K562 (cell line): ENCODE results near the gene EVI5L. TPM values are rescaled to one million over a fixed set of nuclear protein-coding genes. Genes with fewer than 3 reads are reported as not detected.
A peak's percentile ranks its signal among the peaks of the same experiment; 100 is the strongest.

Source experiments
- CBFA2T2 ChIP-seq: fragments of 450-650 bp; conservative IDR thresholded peaks from 2 replicates; pipeline ENCODE4 v1.6.1; 2017; ENCODE audit warnings: mild to moderate bottlenecking
- CCNT2 ChIP-seq: IDR thresholded peaks from 2 replicates; pipeline ENCODE4 v1.6.1; 2011; ENCODE audit warnings: borderline replicate concordance, low read depth, mild to moderate bottlenecking, moderate library complexity, mixed read lengths, low read length; ENCODE audit not compliant: insufficient read length; ENCODE audit errors: extremely low read depth
- CTCFL ChIP-seq: IDR thresholded peaks from 2 replicates; pipeline ENCODE4 v1.6.1; 2011; ENCODE audit warnings: borderline replicate concordance, low read depth, mild to moderate bottlenecking, moderate library complexity, low read length; ENCODE audit not compliant: insufficient read depth, poor library complexity, severe bottlenecking
- DACH1 ChIP-seq: fragments of 450-650 bp; IDR thresholded peaks from 2 replicates; pipeline ENCODE4 v1.6.1; 2018; ENCODE audit not compliant: partially characterized antibody
- EHMT2 ChIP-seq: fragments of 450-650 bp; IDR thresholded peaks from 2 replicates; pipeline ENCODE4 v1.6.1; 2018; ENCODE audit warnings: antibody characterized with exemption
- GABPB1 ChIP-seq: sonication (generic); formaldehyde crosslinking; IDR thresholded peaks from 2 replicates; pipeline ENCODE4 v1.8.0; 2022; ENCODE audit warnings: mild to moderate bottlenecking, missing genetic modification reagents
- LEF1 ChIP-seq: fragments of 450-650 bp; IDR thresholded peaks from 2 replicates; pipeline ENCODE4 v1.6.1; 2016; ENCODE audit warnings: mild to moderate bottlenecking
- MYC ChIP-seq, 2 experiments: fragments of 250-450 bp in 1 of 2; sonication (Bioruptor Pico) in 1 of 2; IDR thresholded peaks; 2 replicates each; pipeline versions ENCODE4 v1.5.1 to v1.6.1; 2012 to 2021; ENCODE audit warnings: low read depth in 2 of 2, borderline replicate concordance in 1 of 2, improper control_type of control experiment in 1 of 2, low read length in 1 of 2, mild to moderate bottlenecking in 1 of 2, moderate library complexity in 1 of 2
- OTX1 ChIP-seq: fragments of 450-650 bp; formaldehyde crosslinking; IDR thresholded peaks from 2 replicates; pipeline ENCODE4 v1.4.0; 2022; ENCODE audit warnings: mild to moderate bottlenecking
- POLR2G ChIP-seq: fragments of 200-400 bp; formaldehyde crosslinking; IDR thresholded peaks from 2 replicates; pipeline ENCODE4 v1.6.1; 2017; ENCODE audit warnings: low read depth, mild to moderate bottlenecking, antibody characterized with exemption, low read length, moderate library complexity
- RBM25 ChIP-seq: fragments of 200-400 bp; formaldehyde crosslinking; IDR thresholded peaks from 2 replicates; pipeline ENCODE4 v1.6.1; 2018; ENCODE audit warnings: low read length, low read depth, moderate library complexity; ENCODE audit not compliant: severe bottlenecking
- SIN3A ChIP-seq, 2 experiments: fragments of 150-350 bp in 1 of 2; IDR thresholded peaks; 2 replicates each; pipeline ENCODE4 v1.6.1; 2011 to 2016; ENCODE audit warnings: borderline replicate concordance in 2 of 2, low read depth in 2 of 2, low read length in 2 of 2, mild to moderate bottlenecking in 2 of 2, moderate library complexity in 2 of 2; ENCODE audit not compliant: control insufficient read depth in 1 of 2
- TAF9B ChIP-seq: fragments of 450-650 bp; IDR thresholded peaks from 2 replicates; pipeline ENCODE4 v1.6.1; 2018; ENCODE audit warnings: mild to moderate bottlenecking; ENCODE audit not compliant: partially characterized antibody
- ZBTB7A ChIP-seq: IDR thresholded peaks from 2 replicates; pipeline ENCODE4 v1.6.1; 2011; ENCODE audit warnings: low read depth, mild to moderate bottlenecking, low read length, moderate library complexity, borderline replicate concordance; ENCODE audit not compliant: control insufficient read depth
- ZEB2 ChIP-seq: fragments of 450-650 bp; IDR thresholded peaks from 2 replicates; pipeline ENCODE4 v1.6.1; 2016
- ZNF436 ChIP-seq: fragments of 250-450, 450-650 bp; sonication (Bioruptor Pico); formaldehyde crosslinking; IDR thresholded peaks from 2 replicates; pipeline ENCODE4 v1.7.0; 2020; ENCODE audit warnings: mild to moderate bottlenecking
- ZNF445 ChIP-seq: fragments of 250-450 bp; sonication (Bioruptor Pico); IDR thresholded peaks from 2 replicates; pipeline ENCODE4 v1.4.0; 2020; ENCODE audit warnings: low read depth, mild to moderate bottlenecking, moderate library complexity
- polyA plus RNA-seq, 8 experiments: library from polyadenylated mRNA; depleted of rRNA in 4 of 8; stranded (reverse) in 5 of 8; unstranded in 3 of 8; fragments of >200 nt; fragmentation: Nextera tagmentation in 2 of 8; fragmentation: Illumina TruSeq in 1 of 8; extraction: Ambion mirVana in 2 of 8; extraction: Trizol in 1 of 8; gene quantifications; 2 replicates each; pipeline versions ENCODE4 v1.2.1 to v1.2.3, GENCODE V29; 2011 to 2014; ENCODE audit warnings: inconsistent platforms in 1 of 8, missing spikeins in 1 of 8
- total RNA-seq, 7 experiments: library from RNA; depleted of rRNA in 6 of 7; stranded (reverse); fragments of >200 nt in 6 of 7; fragmentation: Illumina TruSeq in 2 of 7; extraction: Trizol in 2 of 7; gene quantifications; 2 replicates each; pipeline versions ENCODE4 v1.2.1 to v1.2.3, GENCODE V29; 2011 to 2021; ENCODE audit warnings: low replicate concordance in 1 of 7
- TF ChIP-seq, protein P1 (sequence below): conservative IDR thresholded peaks from 2 replicates; pipeline ENCODE4 v1.6.1; 2011; ENCODE audit warnings: low read depth, mild to moderate bottlenecking, low read length; ENCODE audit not compliant: control insufficient read depth
- TF ChIP-seq, protein P2 (sequence below), 2 experiments: IDR thresholded peaks; 2 replicates each; pipeline ENCODE4 v1.6.1; 2011; ENCODE audit warnings: borderline replicate concordance in 1 of 2, control low read depth in 1 of 2, low read depth in 1 of 2, low read length in 1 of 2, mild to moderate bottlenecking in 1 of 2, mixed read lengths in 1 of 2, moderate library complexity in 1 of 2; ENCODE audit not compliant: insufficient read depth in 1 of 2, insufficient read length in 1 of 2, poor library complexity in 1 of 2, severe bottlenecking in 1 of 2; ENCODE audit errors: extremely low read depth in 1 of 2
- TF ChIP-seq, protein P3 (sequence below): sonication (generic); formaldehyde crosslinking; IDR thresholded peaks from 2 replicates; pipeline ENCODE4 v1.8.1; 2022; ENCODE audit warnings: missing genetic modification reagents

Gene EVI5L
- total and polyA plus RNA-seq, 9 of the 15 experiments (the other 6 are each of a cell fraction or from before 2014, with no cell fraction given), result 0.69 to 1.8 (median 1.2) TPM; not detected in 2

- TF ChIP-seq GABPB1 (CRISPR knock-in tag) (peak; percentile 35; the same call in 1 of the 2 replicates), POLR2G (peak; percentile 37; the same call in 1 of the 2 replicates), OTX1 (CRISPR knock-in tag) (no peak), ZBTB7A (peak; percentile 89), ZNF436 (CRISPR knock-in tag) (no peak), CCNT2 (peak; percentile 40), CBFA2T2 (peak; percentile 47), MYC (IDR thresholded peaks at IDR 0.05; ENCODE audit: low read depth, low read length) (peak; percentile 47), MYC (CRISPR knock-in tag; IDR thresholded peaks at IDR 0.05; ENCODE audit: borderline replicate concordance, low read depth) (no peak), ZEB2 (peak; percentile 95), RBM25 (no peak), ZNF445 (CRISPR knock-in tag) (no peak), SIN3A (IDR thresholded peaks at IDR 0.05; ENCODE audit: borderline replicate concordance in 2 of 2, control insufficient read depth in 1 of 2, low read depth in 2 of 2, low read length in 2 of 2) (peak; percentile 64 to 96; a peak in 2 of 4 replicates), TAF9B (no peak), DACH1 (peak; percentile 90), EHMT2 (no peak), CTCFL (peak; percentile 24), LEF1 (peak; percentile 48; the same call in 1 of the 2 replicates)
- TF ChIP-seq, protein P1, sequence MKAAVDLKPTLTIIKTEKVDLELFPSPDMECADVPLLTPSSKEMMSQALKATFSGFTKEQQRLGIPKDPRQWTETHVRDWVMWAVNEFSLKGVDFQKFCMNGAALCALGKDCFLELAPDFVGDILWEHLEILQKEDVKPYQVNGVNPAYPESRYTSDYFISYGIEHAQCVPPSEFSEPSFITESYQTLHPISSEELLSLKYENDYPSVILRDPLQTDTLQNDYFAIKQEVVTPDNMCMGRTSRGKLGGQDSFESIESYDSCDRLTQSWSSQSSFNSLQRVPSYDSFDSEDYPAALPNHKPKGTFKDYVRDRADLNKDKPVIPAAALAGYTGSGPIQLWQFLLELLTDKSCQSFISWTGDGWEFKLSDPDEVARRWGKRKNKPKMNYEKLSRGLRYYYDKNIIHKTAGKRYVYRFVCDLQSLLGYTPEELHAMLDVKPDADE, result peak; percentile 66; the same call in 1 of the 2 replicates
- TF ChIP-seq, protein P2, sequence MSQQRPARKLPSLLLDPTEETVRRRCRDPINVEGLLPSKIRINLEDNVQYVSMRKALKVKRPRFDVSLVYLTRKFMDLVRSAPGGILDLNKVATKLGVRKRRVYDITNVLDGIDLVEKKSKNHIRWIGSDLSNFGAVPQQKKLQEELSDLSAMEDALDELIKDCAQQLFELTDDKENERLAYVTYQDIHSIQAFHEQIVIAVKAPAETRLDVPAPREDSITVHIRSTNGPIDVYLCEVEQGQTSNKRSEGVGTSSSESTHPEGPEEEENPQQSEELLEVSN (IDR thresholded peaks at IDR 0.05; ENCODE audit: borderline replicate concordance in 1 of 2, extremely low read depth in 1 of 2, insufficient read depth in 1 of 2, insufficient read length in 1 of 2, low read depth in 1 of 2, low read length in 1 of 2, poor library complexity in 1 of 2, severe bottlenecking in 1 of 2), result peak in 1 of 2 experiments; percentile 8
- TF ChIP-seq, protein P3, sequence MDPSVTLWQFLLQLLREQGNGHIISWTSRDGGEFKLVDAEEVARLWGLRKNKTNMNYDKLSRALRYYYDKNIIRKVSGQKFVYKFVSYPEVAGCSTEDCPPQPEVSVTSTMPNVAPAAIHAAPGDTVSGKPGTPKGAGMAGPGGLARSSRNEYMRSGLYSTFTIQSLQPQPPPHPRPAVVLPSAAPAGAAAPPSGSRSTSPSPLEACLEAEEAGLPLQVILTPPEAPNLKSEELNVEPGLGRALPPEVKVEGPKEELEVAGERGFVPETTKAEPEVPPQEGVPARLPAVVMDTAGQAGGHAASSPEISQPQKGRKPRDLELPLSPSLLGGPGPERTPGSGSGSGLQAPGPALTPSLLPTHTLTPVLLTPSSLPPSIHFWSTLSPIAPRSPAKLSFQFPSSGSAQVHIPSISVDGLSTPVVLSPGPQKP (CRISPR knock-in tag), result no peak
Observed at GRCh38 chr19:7852851-7853769, 23.1 kb downstream of the EVI5L start (continued).
